Activated CD4-positive, alpha-beta memory T cell treated with anti-CD3 and anti-CD28 coated beads, Interleukin-2, amount 10 ng/mL, durations not matched to agents 7 days and 5 days (primary cell): Measurements from ENCODE around the gene PIGZ. TPM values are rescaled to one million over a fixed set of nuclear protein-coding genes. Genes with fewer than 3 reads are reported as not detected.

ENCODE experiments used
- CTCF ChIA-PET: fragments of 350-600 bp; sonication (Branson Sonifier 250); formaldehyde crosslinking; loops from one replicate; lab custom pipeline; 2021; ENCODE audit warnings: antibody characterized with exemption, inconsistent platforms; lab: Charles Lee
- POLR2A ChIA-PET: fragments of 350-600 bp; sonication (Branson Sonifier 250); formaldehyde crosslinking; loops from one replicate; lab custom pipeline; 2021; ENCODE audit warnings: antibody characterized with exemption; lab: Charles Lee
- DNase-seq: peaks from one replicate; pipeline ENCODE4 v3.0.0-alpha.2; 2020
- H3K27ac Mint-ChIP-seq: one replicate; pipeline ENCODE4 v1.8.0; 2021; ENCODE audit warnings: mild to moderate bottlenecking, mixed read lengths
- H3K27me3 Mint-ChIP-seq: one replicate; pipeline ENCODE4 v1.8.0; 2021; ENCODE audit warnings: mixed read lengths
- H3K36me3 Mint-ChIP-seq: one replicate; pipeline ENCODE4 v1.8.0; 2021; ENCODE audit warnings: low read depth, mixed read lengths
- H3K4me1 Mint-ChIP-seq: one replicate; pipeline ENCODE4 v1.8.0; 2021; ENCODE audit warnings: mixed read lengths
- H3K4me3 Mint-ChIP-seq: one replicate; pipeline ENCODE4 v1.8.0; 2021; ENCODE audit warnings: mild to moderate bottlenecking, mixed read lengths
- H3K9me3 Mint-ChIP-seq: one replicate; pipeline ENCODE4 v1.8.0; 2021; ENCODE audit warnings: mixed read lengths
- total RNA-seq, 2 experiments: library from RNA; stranded (reverse); gene quantifications; one replicate each; pipeline ENCODE4 v1.2.3, GENCODE V29; 2021

Gene PIGZ
- total RNA-seq, 2 experiments from 2014 or later = 1.7 to 1.8 TPM

- Mint-ChIP-seq H3K4me1 (no peaks in the 10 kb centered on the region), H3K27ac (no peak overlapping the region), H3K4me3 (no peak overlapping the region), H3K27me3 (no peaks in the 10 kb centered on the region), H3K9me3 (no peaks in the 10 kb centered on the region), H3K36me3 (peaks cover 42% of the 10 kb centered on the region)
- CTCF ChIA-PET = no interaction called here
- no peak for DNase-seq
- POLR2A ChIA-PET = interaction anchor here (0.8 kb wide), 1 partner anchor 41 kb away, joined by 4 read pairs; the partner anchor contains the start of gene NCBP2
Measured at GRCh38 chr3:196901768-196902167, 66.9 kb downstream of the PIGZ start.

Other genes with a start within 250 kb of the PIGZ start
- gene PAK2, start 229.0 kb downstream of the PIGZ start, total RNA-seq = 100 to 1,000 TPM; 118 to 119 TPM
- 10 to 100 TPM; 37.9 to 42.3 TPM for gene SENP5, start 100.9 kb downstream of the PIGZ start, total RNA-seq
- gene NCBP2, start 26.3 kb downstream of the PIGZ start, total RNA-seq = 10 to 100 TPM; 54.6 to 55.6 TPM
- 1 to 10 TPM; 5.1 to 6.1 TPM for gene MELTF, start 61.0 kb upstream of the PIGZ start, total RNA-seq